Activated CD8-positive, alpha-beta memory T cell treated with anti-CD3 and anti-CD28 coated beads, Interleukin-2, amount 10 ng/mL, durations not matched to agents 7 days and 5 days (primary cell): ENCODE data around the gene PIM3. TPM values are rescaled to one million over a fixed set of nuclear protein-coding genes. Genes with fewer than 3 reads are reported as not detected.
"Not testable (repeated sequence)": the region's sequence is repeated elsewhere in the genome, so short reads cannot be mapped to it uniquely, and the experiment has no call there.

ENCODE experiments used
- ATAC-seq: fragments of 150-1000 bp; cut with Tn5 transposase; one replicate; pipeline ENCODE4 v1.10.0; 2021; ENCODE audit warnings: moderate library complexity
- CTCF ChIA-PET: fragments of 350-600 bp; sonication (Branson Sonifier 250); formaldehyde crosslinking; loops from one replicate; lab custom pipeline; 2021; ENCODE audit warnings: antibody characterized with exemption; lab: Charles Lee
- DNase-seq: peaks from one replicate; pipeline ENCODE4 v3.0.0-alpha.2; 2020
- H3K27ac Mint-ChIP-seq: one replicate; pipeline ENCODE4 v1.8.0; 2021; ENCODE audit warnings: mild to moderate bottlenecking, mixed read lengths
- H3K27me3 Mint-ChIP-seq: one replicate; pipeline ENCODE4 v1.8.0; 2021; ENCODE audit warnings: mixed read lengths
- H3K36me3 Mint-ChIP-seq: one replicate; pipeline ENCODE4 v1.8.0; 2021; ENCODE audit warnings: mild to moderate bottlenecking, mixed read lengths
- H3K4me1 Mint-ChIP-seq: one replicate; pipeline ENCODE4 v1.8.0; 2021; ENCODE audit warnings: mixed read lengths
- H3K4me3 Mint-ChIP-seq: one replicate; pipeline ENCODE4 v1.8.0; 2021; ENCODE audit warnings: mild to moderate bottlenecking, moderate library complexity, mixed read lengths
- H3K9me3 Mint-ChIP-seq: one replicate; pipeline ENCODE4 v1.8.0; 2022; ENCODE audit warnings: low read depth, mixed read lengths
- total RNA-seq, 2 experiments: library from RNA; stranded (reverse); gene quantifications; one replicate each; pipeline ENCODE4 v1.2.3, GENCODE V29; 2021

The PIM3 gene
- total RNA-seq, 2 experiments from 2014 or later: 53.4 to 79.7 TPM

DNA sequence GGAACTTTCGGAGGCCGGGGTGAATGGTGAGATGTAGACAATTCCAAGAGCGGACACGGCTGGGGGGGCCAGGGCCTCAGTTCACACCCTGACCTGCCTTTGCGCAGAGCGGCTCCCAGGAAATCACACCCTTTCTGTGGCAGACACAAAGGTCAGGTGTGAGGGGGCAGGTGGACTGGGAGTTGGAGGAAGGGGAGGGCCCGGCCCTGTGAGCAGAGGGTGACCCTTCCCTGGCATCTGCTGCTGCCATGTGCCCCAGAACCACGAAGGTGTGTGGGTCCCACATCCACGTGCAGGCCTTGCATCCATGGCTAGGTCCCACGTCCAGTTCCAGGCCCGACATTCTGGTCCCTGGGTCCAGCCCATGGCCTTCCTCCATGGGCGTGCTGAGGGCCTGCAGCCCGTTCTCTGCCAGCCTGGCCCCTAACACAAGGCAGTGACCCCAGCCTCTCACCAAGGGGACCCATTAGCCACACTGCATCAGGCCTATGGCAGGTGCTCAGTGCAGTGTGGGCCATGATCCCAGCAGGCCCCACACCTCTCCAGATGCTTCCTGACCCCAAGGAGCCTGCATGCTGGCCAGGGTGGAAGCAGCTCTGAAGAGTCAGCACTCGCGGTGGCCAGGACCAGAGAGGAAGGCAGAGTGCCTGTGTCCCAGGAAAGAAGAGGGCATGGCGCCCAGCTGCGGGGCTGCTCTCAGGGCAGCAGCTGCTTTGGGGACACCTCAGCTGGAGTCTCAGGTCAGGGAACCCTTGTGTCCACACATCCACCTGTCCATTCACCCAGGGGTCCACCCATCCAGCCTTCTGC is 18.9 kb upstream of the PIM3 start:
- Mint-ChIP-seq H3K4me1 (peaks cover 12% of the 10 kb centered on the region), H3K27ac (no peak overlapping the region), H3K4me3 (no peak overlapping the region), H3K36me3 (peaks cover 2% of the 10 kb centered on the region), H3K27me3 (no peaks in the 10 kb centered on the region), H3K9me3 (peaks cover 3% of the 10 kb centered on the region)
- DNase-seq: no peak
- CTCF ChIA-PET: no interaction called here
- no peak for ATAC-seq

- ATAC-seq (peak; percentile 6), DNase-seq (no peak)
- Mint-ChIP-seq H3K27ac (no peak overlapping the region), H3K36me3 (peaks cover 2% of the 10 kb centered on the region), H3K27me3 (no peaks in the 10 kb centered on the region), H3K9me3 (peaks cover 3% of the 10 kb centered on the region), H3K4me3 (no peak overlapping the region), H3K4me1 (peaks cover 9% of the 10 kb centered on the region)
- CTCF ChIA-PET: interaction anchor here (1.5 kb wide), 1 partner anchor 88 kb away, joined by 6 read pairs; no protein-coding TSS in a partner anchor
These were observed 17.8 kb upstream of the PIM3 start for GRCh38 chr22:49942565-49943404.

DNA sequence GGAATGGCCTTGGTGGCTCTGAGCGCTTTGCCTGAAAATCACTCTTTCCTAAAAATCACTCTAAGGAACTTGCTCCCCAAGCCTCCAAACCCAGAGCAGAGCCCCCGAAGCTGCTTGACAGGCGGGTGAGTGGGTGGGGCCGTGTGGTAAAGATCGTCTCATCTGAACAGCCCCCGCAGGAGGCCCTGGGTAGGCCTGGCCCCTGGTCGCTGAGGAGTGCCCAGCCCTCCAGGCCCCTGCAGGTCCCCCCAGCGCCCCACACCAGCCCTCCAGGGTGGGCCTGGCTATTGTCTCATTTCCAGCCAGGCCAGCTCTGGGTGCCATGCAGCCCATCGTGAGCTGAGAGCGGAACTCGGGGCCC is 17.2 kb upstream of the PIM3 start:
- no peak for DNase-seq
- Mint-ChIP-seq H3K9me3 (peaks cover 3% of the 10 kb centered on the region), H3K27ac (peak overlapping the region; percentile 73), H3K36me3 (peaks cover 2% of the 10 kb centered on the region), H3K27me3 (no peaks in the 10 kb centered on the region), H3K4me3 (no peak overlapping the region), H3K4me1 (peaks cover 9% of the 10 kb centered on the region)
- ATAC-seq: peak; percentile 9
- CTCF ChIA-PET: interaction anchor here (1.5 kb wide), 1 partner anchor 87 kb away, joined by 6 read pairs; no protein-coding TSS in a partner anchor

- Mint-ChIP-seq H3K27me3 (no peaks in the 10 kb centered on the region), H3K9me3 (peaks cover 3% of the 10 kb centered on the region), H3K36me3 (peaks cover 2% of the 10 kb centered on the region), H3K4me3 (peak overlapping the region; percentile 55), H3K4me1 (peaks cover 9% of the 10 kb centered on the region), H3K27ac (peak overlapping the region; percentile 73)
- ATAC-seq (peak; percentile 15), DNase-seq (no peak)
- CTCF ChIA-PET: interaction anchor here (1.5 kb wide), 1 partner anchor 86 kb away, joined by 6 read pairs; no protein-coding TSS in a partner anchor
These were observed 16.7 kb upstream of the PIM3 start for GRCh38 chr22:49943771-49944398.

GRCh38 chr22:49944399-49944891 is 16.1 kb upstream of the PIM3 start:
- CTCF ChIA-PET: interaction anchor here (1.5 kb wide), 1 partner anchor 86 kb away, joined by 6 read pairs; no protein-coding TSS in a partner anchor
- Mint-ChIP-seq H3K4me1 (peaks cover 9% of the 10 kb centered on the region), H3K27ac (peak overlapping the region; percentile 73), H3K27me3 (no peaks in the 10 kb centered on the region), H3K36me3 (peaks cover 2% of the 10 kb centered on the region), H3K9me3 (peaks cover 3% of the 10 kb centered on the region), H3K4me3 (peak overlapping the region; percentile 55)
- no peak for DNase-seq
- peak; percentile 40 for ATAC-seq

DNA sequence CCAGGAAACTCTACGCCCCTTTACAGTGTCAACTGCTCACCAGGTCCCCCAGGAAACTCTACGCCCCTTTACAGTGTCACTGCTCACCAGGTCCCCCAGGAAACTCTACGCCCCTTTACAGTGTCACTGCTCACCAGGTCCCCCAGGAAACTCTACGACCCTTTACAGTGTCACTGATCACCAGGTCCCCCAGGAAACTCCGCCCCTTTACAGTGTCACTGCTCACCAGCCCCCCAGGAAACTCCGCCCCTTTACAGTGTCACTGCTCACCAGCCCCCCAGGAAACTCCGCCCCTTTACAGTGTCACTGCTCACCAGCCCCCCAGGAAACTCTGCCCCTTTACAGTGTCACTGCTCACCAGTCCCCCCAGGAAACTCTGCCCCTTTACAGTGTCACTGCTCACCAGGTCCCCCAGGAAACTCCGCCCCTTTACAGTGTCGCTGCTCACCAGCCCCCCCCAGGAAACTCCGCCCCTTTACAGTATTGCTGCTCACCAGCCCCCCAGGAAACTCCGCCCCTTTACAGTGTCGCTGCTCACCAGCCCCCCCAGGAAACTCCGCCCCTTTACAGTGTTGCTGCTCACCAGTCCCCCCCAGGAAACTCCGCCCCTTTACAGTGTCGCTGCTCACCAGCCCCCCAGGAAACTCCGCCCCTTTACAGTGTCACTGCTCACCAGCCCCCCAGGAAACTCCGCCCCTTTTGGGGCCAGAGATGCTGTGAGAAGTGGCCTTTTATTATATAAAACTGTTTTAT is 15.4 kb upstream of the PIM3 start:
- peak overlapping the region; percentile 83 for H3K27ac Mint-ChIP-seq
- peak overlapping the region; percentile 40 for H3K4me3 Mint-ChIP-seq
- DNase-seq, CTCF ChIA-PET, H3K9me3 Mint-ChIP-seq, H3K36me3 Mint-ChIP-seq, H3K27me3 Mint-ChIP-seq, ATAC-seq, H3K4me1 Mint-ChIP-seq: not testable (repeated sequence)

- DNase-seq: no peak
- Mint-ChIP-seq H3K27me3 (no peaks in the 10 kb centered on the region), H3K4me3 (no peak overlapping the region), H3K27ac (peak overlapping the region; percentile 20), H3K36me3 (no peaks in the 10 kb centered on the region), H3K9me3 (no peaks in the 10 kb centered on the region), H3K4me1 (peaks cover 7% of the 10 kb centered on the region)
- ATAC-seq: no peak
- CTCF ChIA-PET: no interaction called here
These were observed 13.8 kb upstream of the PIM3 start for GRCh38 chr22:49946612-49947295.

GRCh38 chr22:49947296-49947622 is 13.3 kb upstream of the PIM3 start:
- H3K36me3 Mint-ChIP-seq: no peaks in the 10 kb centered on the region
- no peak overlapping the region for H3K4me3 Mint-ChIP-seq
- CTCF ChIA-PET: no interaction called here
- no peaks in the 10 kb centered on the region for H3K9me3 Mint-ChIP-seq
- DNase-seq (no peak), ATAC-seq (no peak)
- peaks cover 7% of the 10 kb centered on the region for H3K4me1 Mint-ChIP-seq
- H3K27ac Mint-ChIP-seq: no peak overlapping the region
- no peaks in the 10 kb centered on the region for H3K27me3 Mint-ChIP-seq

DNA sequence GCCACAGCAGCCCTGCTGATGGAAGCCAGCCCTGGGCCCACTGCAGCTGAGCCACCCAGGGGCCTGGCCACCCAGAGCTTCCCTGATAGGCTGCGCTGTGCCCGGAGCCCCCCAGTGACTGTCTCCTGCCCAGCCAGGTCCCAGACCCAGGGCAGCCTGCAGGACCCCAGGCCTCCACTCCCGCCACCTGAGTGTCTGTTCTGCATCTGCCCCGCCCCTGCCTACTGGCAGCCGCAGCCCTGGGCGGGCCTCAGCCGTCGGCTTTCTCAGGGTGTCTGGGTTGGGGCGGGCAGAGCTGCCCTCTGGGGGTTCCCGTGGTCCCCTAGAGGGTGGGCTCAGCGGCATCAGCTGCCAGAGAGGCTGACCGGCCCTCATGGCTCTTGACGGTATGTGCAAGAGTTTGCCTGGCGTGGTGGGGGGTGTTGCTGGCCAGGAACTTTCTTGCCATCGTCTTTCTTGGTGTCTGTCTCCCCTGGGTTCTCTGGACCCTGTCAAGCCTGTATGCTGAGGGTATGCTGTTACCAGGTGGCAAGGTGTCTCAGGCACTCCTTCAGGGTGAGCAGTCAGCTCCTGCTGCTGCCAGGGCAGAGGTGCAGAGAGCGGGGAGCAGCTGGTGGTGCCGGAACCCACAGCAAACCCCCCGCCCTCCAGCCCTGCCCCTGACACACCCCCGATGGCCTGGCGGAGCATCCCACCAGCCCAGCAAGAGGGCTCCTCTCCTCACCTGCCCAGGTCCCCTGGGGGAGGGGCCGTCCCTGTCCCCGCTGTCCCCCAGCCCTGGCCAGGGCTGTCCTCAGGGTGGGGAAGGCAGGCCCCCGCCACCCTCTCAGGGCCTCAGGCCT is 12.2 kb upstream of the PIM3 start:
- no peaks in the 10 kb centered on the region for H3K9me3 Mint-ChIP-seq
- peaks cover 7% of the 10 kb centered on the region for H3K4me1 Mint-ChIP-seq
- H3K27ac Mint-ChIP-seq: no peak overlapping the region
- DNase-seq (no peak), ATAC-seq (no peak)
- no peaks in the 10 kb centered on the region for H3K27me3 Mint-ChIP-seq
- no peak overlapping the region for H3K4me3 Mint-ChIP-seq
- no peaks in the 10 kb centered on the region for H3K36me3 Mint-ChIP-seq
- CTCF ChIA-PET: no interaction called here

DNA sequence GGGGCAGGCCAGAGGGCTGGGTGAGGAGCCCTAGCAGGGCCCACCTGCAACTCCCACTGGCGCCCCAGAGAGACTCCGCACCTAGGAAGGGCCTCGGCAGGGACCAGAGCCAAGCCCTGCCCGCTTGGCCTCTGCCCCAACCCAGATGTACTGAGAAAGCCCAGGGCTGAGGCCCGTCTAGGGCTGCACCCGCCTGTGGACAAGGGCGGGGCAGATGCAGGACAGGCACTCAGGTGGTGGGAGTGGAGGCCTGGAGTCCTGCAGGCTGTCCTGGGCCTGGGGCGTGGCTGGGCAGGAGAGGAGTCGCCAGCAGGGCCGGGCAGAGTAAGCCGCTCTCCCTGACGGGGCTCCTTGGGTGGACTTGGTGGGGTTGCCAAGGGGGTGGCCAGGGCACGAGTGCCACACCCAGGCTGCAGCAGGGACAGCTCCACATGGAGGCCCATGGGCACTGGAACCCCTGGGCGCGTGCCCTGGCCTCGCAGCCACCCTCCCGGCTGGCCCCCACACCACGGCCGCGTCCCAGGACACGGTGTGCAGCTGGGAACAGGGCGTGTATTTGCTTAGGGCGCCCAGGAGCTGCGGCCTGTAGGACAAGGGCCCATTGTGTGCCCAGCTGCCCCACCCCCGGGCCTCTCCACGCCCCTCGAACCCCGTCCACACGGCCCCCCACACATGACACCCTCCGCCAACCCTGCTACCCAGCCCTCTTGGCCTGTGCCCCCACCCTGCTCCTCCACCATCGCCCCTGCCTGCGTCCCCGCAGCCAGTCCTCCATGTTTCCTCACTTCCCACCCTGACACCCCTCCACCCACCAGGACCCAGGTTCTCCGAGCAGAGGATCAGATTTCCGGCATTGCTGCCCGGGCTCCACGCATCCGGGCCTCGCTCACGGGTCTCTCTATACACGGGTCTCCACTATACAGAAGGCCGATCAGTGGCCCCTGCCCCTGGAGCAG is 11.3 kb upstream of the PIM3 start:
- Mint-ChIP-seq H3K4me3 (no peak overlapping the region), H3K27me3 (no peaks in the 10 kb centered on the region), H3K9me3 (no peaks in the 10 kb centered on the region), H3K4me1 (peaks cover 7% of the 10 kb centered on the region), H3K27ac (no peak overlapping the region), H3K36me3 (no peaks in the 10 kb centered on the region)
- CTCF ChIA-PET: no interaction called here
- DNase-seq (no peak), ATAC-seq (no peak)

- Mint-ChIP-seq H3K27ac (no peak overlapping the region), H3K36me3 (no peaks in the 10 kb centered on the region), H3K4me3 (no peak overlapping the region), H3K9me3 (no peaks in the 10 kb centered on the region), H3K4me1 (peaks cover 7% of the 10 kb centered on the region), H3K27me3 (no peaks in the 10 kb centered on the region)
- CTCF ChIA-PET: no interaction called here
- ATAC-seq (no peak), DNase-seq (no peak)
These were observed 10.7 kb upstream of the PIM3 start for GRCh38 chr22:49949914-49950292.
